Mucosa of rectum (tissue), 2 donors: ENCODE measurements around the gene MESP2.

Experiments used
- H3K27ac ChIP-seq, 2 donors: one replicate each; pipeline ENCODE4 v1.7.0; 2013; ENCODE audit warnings: inconsistent platforms in 2 of 2, low read depth in 2 of 2, low read length in 2 of 2
- H3K27me3 ChIP-seq, 2 donors: one replicate each; pipeline ENCODE4 v1.7.0; 2013; ENCODE audit warnings: low read length in 2 of 2; ENCODE audit not compliant: control insufficient read depth in 2 of 2, insufficient read depth in 2 of 2
- H3K36me3 ChIP-seq, 2 donors: one replicate each; pipeline ENCODE4 v1.7.0; 2013; ENCODE audit warnings: low read length in 2 of 2; ENCODE audit not compliant: control insufficient read depth in 2 of 2, insufficient read depth in 2 of 2
- H3K4me1 ChIP-seq, 2 donors: one replicate each; pipeline ENCODE4 v1.7.0; 2013; ENCODE audit warnings: low read length in 2 of 2, mild to moderate bottlenecking in 1 of 2; ENCODE audit not compliant: control insufficient read depth in 2 of 2, insufficient read depth in 2 of 2
- H3K4me3 ChIP-seq, 2 donors: one replicate each; pipeline ENCODE4 v1.7.0; 2013; ENCODE audit warnings: low read length in 2 of 2
- H3K9ac ChIP-seq, 2 donors: one replicate each; pipeline ENCODE4 v1.7.0; 2013; ENCODE audit warnings: low read length in 2 of 2, low read depth in 1 of 2, mild to moderate bottlenecking in 1 of 2
- H3K9me3 ChIP-seq, 2 donors: one replicate each; pipeline ENCODE4 v1.7.0; 2013; ENCODE audit warnings: low read length in 2 of 2; ENCODE audit not compliant: control insufficient read depth in 2 of 2
- donor health status: healthy.
- donor health status: Normal muscosa, but diverticular disease.

MESP2 gene

GRCh38 chr15:89776274-89777072 is at the start of gene MESP2:
TSS of gene MESP2 (plus strand) at chr15:89776332. CDS start at chr15:89776358, 26 bp downstream.
- Histone ChIP-seq H3K9ac (peak within 1 kb of the TSS; percentile 52 to 77), H3K27ac (peak within 1 kb of the TSS; percentile 19 to 74), H3K36me3 (no peaks in the 10 kb centered on the region)

GRCh38 chr15:89728254-89728653 is 47.9 kb upstream of the MESP2 start:
- Histone ChIP-seq H3K27ac (no peak overlapping the region), H3K9ac (no peak overlapping the region), H3K4me1 (no peaks in the 10 kb centered on the region), H3K36me3 (no peaks in the 10 kb centered on the region), H3K27me3 (no peaks in the 10 kb centered on the region), H3K9me3 (peaks cover 0 to 2% of the 10 kb centered on the region in 2 donors), H3K4me3 (no peak overlapping the region)

More at GRCh38 chr15:89776274-89777072, at the start of gene MESP2:
- H3K4me1 ChIP-seq: peaks cover 25 to 31% of the 10 kb centered on the region in 2 donors
- H3K27me3 ChIP-seq: no peaks in the 10 kb centered on the region
- H3K4me3 ChIP-seq: peak within 1 kb of the TSS; percentile 47 to 61
- H3K9me3 ChIP-seq: no peaks in the 10 kb centered on the region

DNA sequence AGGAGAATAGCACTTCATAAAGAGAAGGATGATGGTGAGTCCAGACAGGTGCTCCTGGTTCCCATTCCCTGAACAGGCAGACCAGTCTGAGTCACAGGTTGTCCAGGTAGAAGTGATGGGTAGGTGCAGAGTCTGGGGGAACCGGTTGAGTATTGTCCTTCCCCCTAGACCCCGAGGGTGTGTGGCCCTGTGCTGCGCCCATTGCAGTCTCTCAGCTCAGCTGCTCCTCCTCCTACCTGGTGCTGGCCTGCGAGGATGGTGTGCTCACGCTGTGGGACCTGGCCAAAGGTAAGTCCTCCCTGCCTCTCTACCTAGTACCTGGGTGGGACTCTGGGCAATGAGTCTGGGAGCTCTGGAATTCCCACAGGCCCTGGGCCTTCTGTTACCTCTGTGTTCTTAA is 44.9 kb upstream of the MESP2 start:
- H3K4me1 ChIP-seq: no peaks in the 10 kb centered on the region
- H3K36me3 ChIP-seq: no peaks in the 10 kb centered on the region
- no peak overlapping the region for H3K27ac ChIP-seq
- H3K4me3 ChIP-seq: no peak overlapping the region
- H3K9me3 ChIP-seq: no peaks in the 10 kb centered on the region
- no peaks in the 10 kb centered on the region for H3K27me3 ChIP-seq
- H3K9ac ChIP-seq: no peak overlapping the region

- Histone ChIP-seq H3K27ac (no peak overlapping the region), H3K27me3 (no peaks in the 10 kb centered on the region), H3K4me3 (no peak overlapping the region), H3K36me3 (no peaks in the 10 kb centered on the region), H3K9me3 (no peaks in the 10 kb centered on the region), H3K9ac (no peak overlapping the region), H3K4me1 (no peaks in the 10 kb centered on the region)
These were observed 43.5 kb upstream of the MESP2 start for GRCh38 chr15:89732451-89733172.

DNA sequence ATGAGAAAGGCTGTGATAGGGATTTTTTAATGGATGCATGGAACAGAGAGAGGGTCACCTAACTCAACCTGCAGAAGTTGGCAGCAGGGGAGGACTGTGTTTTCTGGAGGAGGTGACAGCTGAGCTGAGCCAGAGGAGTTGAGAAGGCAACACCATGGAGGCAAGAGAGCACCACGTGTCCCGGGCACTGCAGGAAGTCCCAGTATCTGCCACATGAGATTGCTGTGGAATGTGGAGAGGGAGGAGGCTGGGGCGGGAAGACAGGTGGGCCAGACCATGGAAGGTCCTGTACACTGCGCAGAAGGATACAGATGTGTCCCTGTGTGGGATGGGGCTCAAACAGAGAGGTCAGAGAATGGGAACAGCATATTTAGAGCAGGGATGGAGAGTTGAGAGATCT is 40.4 kb upstream of the MESP2 start:
- no peaks in the 10 kb centered on the region for H3K4me1 ChIP-seq
- H3K9me3 ChIP-seq: no peaks in the 10 kb centered on the region
- H3K27ac ChIP-seq: no peak overlapping the region
- H3K4me3 ChIP-seq: no peak overlapping the region
- no peaks in the 10 kb centered on the region for H3K36me3 ChIP-seq
- no peak overlapping the region for H3K9ac ChIP-seq
- no peaks in the 10 kb centered on the region for H3K27me3 ChIP-seq

GRCh38 chr15:89740137-89740536 is 36.0 kb upstream of the MESP2 start:
- no peaks in the 10 kb centered on the region for H3K9me3 ChIP-seq
- H3K4me1 ChIP-seq: no peaks in the 10 kb centered on the region
- no peak overlapping the region for H3K27ac ChIP-seq
- H3K9ac ChIP-seq: no peak overlapping the region
- H3K27me3 ChIP-seq: no peaks in the 10 kb centered on the region
- no peaks in the 10 kb centered on the region for H3K36me3 ChIP-seq
- peak overlapping the region; percentile 17 to 32 for H3K4me3 ChIP-seq

- Histone ChIP-seq H3K9me3 (no peaks in the 10 kb centered on the region), H3K4me1 (peaks cover 5 to 7% of the 10 kb centered on the region in 2 donors), H3K4me3 (no peak overlapping the region), H3K27me3 (no peaks in the 10 kb centered on the region), H3K27ac (no peak overlapping the region), H3K36me3 (no peaks in the 10 kb centered on the region), H3K9ac (no peak overlapping the region)
These were observed 33.1 kb upstream of the MESP2 start for GRCh38 chr15:89743011-89743410.

DNA sequence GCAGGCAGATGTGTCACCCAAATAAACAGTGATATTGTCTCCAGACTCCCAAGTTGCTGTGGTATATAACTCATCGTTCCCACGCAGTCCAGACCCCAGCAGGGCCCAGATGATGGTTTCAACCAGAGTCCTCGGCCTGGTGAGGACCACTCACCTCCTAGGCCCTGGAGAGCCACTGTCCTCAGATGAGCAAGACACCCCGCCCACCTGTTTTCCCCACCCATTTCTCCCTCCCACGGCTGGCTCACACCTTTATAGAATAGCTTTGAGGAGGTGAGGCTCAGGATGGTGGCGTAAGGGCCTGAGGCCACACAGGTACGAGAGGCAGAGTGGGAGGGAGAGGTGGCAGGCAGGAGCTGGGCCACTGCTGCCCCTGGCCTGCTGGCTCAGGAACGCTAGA is 32.5 kb upstream of the MESP2 start:
- H3K9ac ChIP-seq: no peak overlapping the region
- peaks cover 9 to 13% of the 10 kb centered on the region in 2 donors for H3K4me1 ChIP-seq
- no peaks in the 10 kb centered on the region for H3K27me3 ChIP-seq
- no peak overlapping the region for H3K27ac ChIP-seq
- H3K4me3 ChIP-seq: no peak overlapping the region
- H3K9me3 ChIP-seq: no peaks in the 10 kb centered on the region
- H3K36me3 ChIP-seq: no peaks in the 10 kb centered on the region

DNA sequence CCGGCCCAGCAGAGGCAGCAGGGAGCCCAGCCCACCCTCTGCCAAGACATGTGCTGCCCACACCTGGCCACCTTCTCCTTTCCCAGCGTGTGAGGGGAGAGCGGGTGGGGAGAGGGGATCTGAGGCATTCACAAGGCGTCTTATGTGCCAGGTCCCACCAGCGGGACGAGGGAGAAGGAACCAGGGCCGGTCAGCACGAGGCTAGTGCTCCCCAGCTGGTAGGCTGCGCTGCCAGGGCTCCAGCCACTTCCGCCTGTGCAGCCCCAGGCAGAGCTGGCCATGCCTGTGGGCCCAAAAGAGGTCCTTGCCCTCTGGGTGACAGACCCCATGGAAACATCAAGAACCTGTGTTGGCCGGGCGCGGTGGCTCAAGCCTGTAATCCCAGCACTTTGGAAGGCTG is 31.0 kb upstream of the MESP2 start:
- Histone ChIP-seq H3K36me3 (no peaks in the 10 kb centered on the region), H3K27ac (no peak overlapping the region), H3K9me3 (no peaks in the 10 kb centered on the region), H3K4me1 (peaks cover 19 to 21% of the 10 kb centered on the region in 2 donors), H3K9ac (no peak overlapping the region), H3K27me3 (no peaks in the 10 kb centered on the region), H3K4me3 (no peak overlapping the region)

GRCh38 chr15:89745768-89746167 is 30.4 kb upstream of the MESP2 start:
- Histone ChIP-seq H3K36me3 (no peaks in the 10 kb centered on the region), H3K27me3 (no peaks in the 10 kb centered on the region), H3K27ac (no peak overlapping the region), H3K9me3 (no peaks in the 10 kb centered on the region), H3K4me3 (no peak overlapping the region), H3K9ac (no peak overlapping the region), H3K4me1 (peaks cover 21 to 22% of the 10 kb centered on the region in 2 donors)
